ENCODE measurements around the gene CD226.
"Not testable (repeated sequence)": the region's sequence is repeated elsewhere in the genome, so short reads cannot be mapped to it uniquely, and the experiment has no call there.

CD226 gene

GRCh38 chr18:69872661-69873060 is 75.0 kb downstream of the CD226 start:
- Histone ChIP-seq H3K36me3 (no peaks in the 10 kb centered on the region), H3K27ac (no peak overlapping the region), H3K9me3 (no peaks in the 10 kb centered on the region), H3K4me1 (ENCODE audit: control insufficient read depth in 1 of 2, insufficient read depth in 1 of 2, low read depth in 1 of 2, low read length in 1 of 2) (no peaks in the 10 kb centered on the region), H3K27me3 (no peaks in the 10 kb centered on the region), H3K4me3 (ENCODE audit: low read depth in 1 of 2, low read length in 1 of 2) (no peak overlapping the region)
- no peak for TF ChIP-seq CTCF (IDR thresholded peaks at IDR 0.05)

- no peaks in the 10 kb centered on the region for H3K4me1 ChIP-seq (ENCODE audit: control insufficient read depth in 1 of 2, insufficient read depth in 1 of 2, low read depth in 1 of 2, low read length in 1 of 2)
- no peaks in the 10 kb centered on the region for H3K27me3 ChIP-seq
- no peak overlapping the region for H3K27ac ChIP-seq
- H3K9me3 ChIP-seq = no peaks in the 10 kb centered on the region
- no peaks in the 10 kb centered on the region for H3K36me3 ChIP-seq
- no peak overlapping the region for H3K4me3 ChIP-seq (ENCODE audit: low read depth in 1 of 2, low read length in 1 of 2)
- no peak for TF ChIP-seq CTCF (IDR thresholded peaks at IDR 0.05)
Measured at GRCh38 chr18:69871363-69871762, 76.3 kb downstream of the CD226 start.

- no peak for TF ChIP-seq CTCF (IDR thresholded peaks at IDR 0.05)
- H3K4me3 ChIP-seq (ENCODE audit: low read depth in 1 of 2, low read length in 1 of 2) = no peak overlapping the region
- H3K36me3 ChIP-seq = no peaks in the 10 kb centered on the region
- H3K27me3 ChIP-seq = no peaks in the 10 kb centered on the region
- no peak overlapping the region for H3K27ac ChIP-seq
- no peaks in the 10 kb centered on the region for H3K4me1 ChIP-seq (ENCODE audit: control insufficient read depth in 1 of 2, insufficient read depth in 1 of 2, low read depth in 1 of 2, low read length in 1 of 2)
- H3K9me3 ChIP-seq = no peaks in the 10 kb centered on the region
Measured at GRCh38 chr18:69870736-69871135, 76.9 kb downstream of the CD226 start.

GRCh38 chr18:69866212-69866611 is 81.5 kb downstream of the CD226 start:
- no peak overlapping the region for H3K4me3 ChIP-seq (ENCODE audit: low read depth in 1 of 2, low read length in 1 of 2)
- no peak overlapping the region for H3K27ac ChIP-seq
- TF ChIP-seq CTCF (IDR thresholded peaks at IDR 0.05) = no peak
- H3K27me3 ChIP-seq = no peaks in the 10 kb centered on the region
- no peaks in the 10 kb centered on the region for H3K4me1 ChIP-seq (ENCODE audit: control insufficient read depth in 1 of 2, insufficient read depth in 1 of 2, low read depth in 1 of 2, low read length in 1 of 2)
- no peaks in the 10 kb centered on the region for H3K36me3 ChIP-seq
- H3K9me3 ChIP-seq = no peaks in the 10 kb centered on the region

- H3K27me3 ChIP-seq = no peaks in the 10 kb centered on the region
- H3K36me3 ChIP-seq = no peaks in the 10 kb centered on the region
- H3K9me3 ChIP-seq = no peaks in the 10 kb centered on the region
- H3K4me3 ChIP-seq (ENCODE audit: low read depth in 1 of 2, low read length in 1 of 2) = no peak overlapping the region
- no peak overlapping the region for H3K27ac ChIP-seq
- TF ChIP-seq CTCF (IDR thresholded peaks at IDR 0.05) = no peak
- no peaks in the 10 kb centered on the region for H3K4me1 ChIP-seq (ENCODE audit: control insufficient read depth in 1 of 2, insufficient read depth in 1 of 2, low read depth in 1 of 2, low read length in 1 of 2)
Measured at GRCh38 chr18:69865776-69866175, 81.9 kb downstream of the CD226 start.

GRCh38 chr18:69864802-69865201 is 82.9 kb downstream of the CD226 start:
- not testable (repeated sequence) for H3K36me3 ChIP-seq

More at GRCh38 chr18:69864802-69865201, 82.9 kb downstream of the CD226 start:
- not testable (repeated sequence) for H3K9me3 ChIP-seq; H3K4me3 ChIP-seq (ENCODE audit: low read depth in 1 of 2, low read length in 1 of 2); H3K27ac ChIP-seq; H3K4me1 ChIP-seq (ENCODE audit: control insufficient read depth in 1 of 2, insufficient read depth in 1 of 2, low read depth in 1 of 2, low read length in 1 of 2); H3K27me3 ChIP-seq
